ENCODE data around the gene CD28.
A peak's percentile ranks its signal among the peaks of the same experiment; 100 is the strongest.

CD28 gene

GRCh38 chr2:203737360-203737759 lies 30.9 kb downstream of the CD28 start:
- H3K79me1 ChIP-seq (ENCODE audit: low read length): no peaks in the 10 kb centered on the region
- H3K36me3 ChIP-seq (ENCODE audit: control insufficient read depth in 1 of 2, insufficient read depth in 2 of 2, low read length in 2 of 2): no peaks in the 10 kb centered on the region
- no peak overlapping the region for H4K12ac ChIP-seq (ENCODE audit: low read depth, low read length)
- no peaks in the 10 kb centered on the region for H3K79me2 ChIP-seq (ENCODE audit: control insufficient read depth, insufficient read depth, low read length, poor library complexity)
- no peak overlapping the region for H3K4me2 ChIP-seq (ENCODE audit: low read length)
- H3K23ac ChIP-seq (ENCODE audit: low read length): no peak overlapping the region
- H3K27ac ChIP-seq (ENCODE audit: low read depth, low read length): no peak overlapping the region
- no peak overlapping the region for H3K9ac ChIP-seq (ENCODE audit: low read length)
- H2AK5ac ChIP-seq (ENCODE audit: low read length): no peak overlapping the region
- H2BK5ac ChIP-seq (ENCODE audit: low read depth, low read length, poor library complexity): no peak overlapping the region
- H3K4me3 ChIP-seq (ENCODE audit: low read depth, low read length): no peak overlapping the region
- no peak for DNase-seq
- no peak overlapping the region for H3K14ac ChIP-seq (ENCODE audit: low read length)
- H4K91ac ChIP-seq (ENCODE audit: low read depth, low read length): no peak overlapping the region
- H3K4me1 ChIP-seq (ENCODE audit: control insufficient read depth in 1 of 2, insufficient read depth in 2 of 2, low read length in 2 of 2): peaks cover 0 to 3% of the 10 kb centered on the region in 2 experiments
- H3K9me3 ChIP-seq (ENCODE audit: insufficient read depth, low read depth, low read length): peaks cover 2% of the 10 kb centered on the region
- H2BK12ac ChIP-seq (ENCODE audit: low read length): no peak overlapping the region
- H3K18ac ChIP-seq (ENCODE audit: low read length): no peak overlapping the region
- H3K27me3 ChIP-seq (ENCODE audit: insufficient read depth, low read length): no peaks in the 10 kb centered on the region
- WGBS (ENCODE audit: extremely low coverage, insufficient coverage, insufficient read length): no CpG with 5 or more reads among the region's 1 CpG
- H2BK120ac ChIP-seq (ENCODE audit: insufficient read depth, low read length, poor library complexity): no peak overlapping the region
- H2AFZ ChIP-seq (ENCODE audit: insufficient read depth, low read length, poor library complexity): no peak overlapping the region
- no peak overlapping the region for H4K8ac ChIP-seq (ENCODE audit: low read depth, low read length)
- no peak overlapping the region for H3K4ac ChIP-seq (ENCODE audit: low read depth, low read length)

- H2AK5ac ChIP-seq (ENCODE audit: low read length): no peak overlapping the region
- H3K36me3 ChIP-seq (ENCODE audit: control insufficient read depth in 1 of 2, insufficient read depth in 2 of 2, low read length in 2 of 2): no peaks in the 10 kb centered on the region
- no peak overlapping the region for H3K14ac ChIP-seq (ENCODE audit: low read length)
- H4K91ac ChIP-seq (ENCODE audit: low read depth, low read length): no peak overlapping the region
- H2BK5ac ChIP-seq (ENCODE audit: low read depth, low read length, poor library complexity): no peak overlapping the region
- no peak overlapping the region for H3K27ac ChIP-seq (ENCODE audit: low read depth, low read length)
- no peak overlapping the region for H3K4ac ChIP-seq (ENCODE audit: low read depth, low read length)
- no peak overlapping the region for H3K18ac ChIP-seq (ENCODE audit: low read length)
- no peak overlapping the region for H2BK12ac ChIP-seq (ENCODE audit: low read length)
- no peak overlapping the region for H3K23ac ChIP-seq (ENCODE audit: low read length)
- H3K79me1 ChIP-seq (ENCODE audit: low read length): no peaks in the 10 kb centered on the region
- no peak overlapping the region for H3K4me2 ChIP-seq (ENCODE audit: low read length)
- peaks cover 2% of the 10 kb centered on the region for H3K9me3 ChIP-seq (ENCODE audit: insufficient read depth, low read depth, low read length)
- H3K79me2 ChIP-seq (ENCODE audit: control insufficient read depth, insufficient read depth, low read length, poor library complexity): no peaks in the 10 kb centered on the region
- H4K8ac ChIP-seq (ENCODE audit: low read depth, low read length): no peak overlapping the region
- no CpG with 5 or more reads among the region's 2 CpGs for WGBS (ENCODE audit: extremely low coverage, insufficient coverage, insufficient read length)
- no peaks in the 10 kb centered on the region for H3K27me3 ChIP-seq (ENCODE audit: insufficient read depth, low read length)
- H4K12ac ChIP-seq (ENCODE audit: low read depth, low read length): no peak overlapping the region
- no peak overlapping the region for H3K4me3 ChIP-seq (ENCODE audit: low read depth, low read length)
- no peak overlapping the region for H2BK120ac ChIP-seq (ENCODE audit: insufficient read depth, low read length, poor library complexity)
- H3K4me1 ChIP-seq (ENCODE audit: control insufficient read depth in 1 of 2, insufficient read depth in 2 of 2, low read length in 2 of 2): peaks cover 0 to 3% of the 10 kb centered on the region in 2 experiments
- H3K9ac ChIP-seq (ENCODE audit: low read length): no peak overlapping the region
- no peak overlapping the region for H2AFZ ChIP-seq (ENCODE audit: insufficient read depth, low read length, poor library complexity)
- no peak for DNase-seq
Measured at GRCh38 chr2:203739351-203739750, 32.9 kb downstream of the CD28 start.

GRCh38 chr2:203740871-203741281 lies 34.4 kb downstream of the CD28 start:
- H4K91ac ChIP-seq (ENCODE audit: low read depth, low read length): no peak overlapping the region
- no peak overlapping the region for H2BK120ac ChIP-seq (ENCODE audit: insufficient read depth, low read length, poor library complexity)
- H3K23ac ChIP-seq (ENCODE audit: low read length): no peak overlapping the region
- H3K36me3 ChIP-seq (ENCODE audit: control insufficient read depth in 1 of 2, insufficient read depth in 2 of 2, low read length in 2 of 2): no peaks in the 10 kb centered on the region
- peak in 1 of 2 donors; percentile 44 for DNase-seq
- no peak overlapping the region for H2BK12ac ChIP-seq (ENCODE audit: low read length)
- H2BK5ac ChIP-seq (ENCODE audit: low read depth, low read length, poor library complexity): no peak overlapping the region
- H4K8ac ChIP-seq (ENCODE audit: low read depth, low read length): no peak overlapping the region
- H3K27ac ChIP-seq (ENCODE audit: low read depth, low read length): no peak overlapping the region
- no peaks in the 10 kb centered on the region for H3K27me3 ChIP-seq (ENCODE audit: insufficient read depth, low read length)
- H3K4me1 ChIP-seq (ENCODE audit: control insufficient read depth in 1 of 2, insufficient read depth in 2 of 2, low read length in 2 of 2): peaks cover 0 to 3% of the 10 kb centered on the region in 2 experiments
- H3K79me1 ChIP-seq (ENCODE audit: low read length): no peaks in the 10 kb centered on the region
- H3K14ac ChIP-seq (ENCODE audit: low read length): no peak overlapping the region
- H3K4me3 ChIP-seq (ENCODE audit: low read depth, low read length): no peak overlapping the region
- H4K12ac ChIP-seq (ENCODE audit: low read depth, low read length): no peak overlapping the region
- H2AK5ac ChIP-seq (ENCODE audit: low read length): no peak overlapping the region
- H3K4ac ChIP-seq (ENCODE audit: low read depth, low read length): no peak overlapping the region
- H3K79me2 ChIP-seq (ENCODE audit: control insufficient read depth, insufficient read depth, low read length, poor library complexity): no peaks in the 10 kb centered on the region
- no peak overlapping the region for H3K18ac ChIP-seq (ENCODE audit: low read length)
- no peaks in the 10 kb centered on the region for H3K9me3 ChIP-seq (ENCODE audit: insufficient read depth, low read depth, low read length)
- H3K4me2 ChIP-seq (ENCODE audit: low read length): no peak overlapping the region
- WGBS (ENCODE audit: extremely low coverage, insufficient coverage, insufficient read length): no CpG with 5 or more reads among the region's 2 CpGs
- H2AFZ ChIP-seq (ENCODE audit: insufficient read depth, low read length, poor library complexity): no peak overlapping the region
- H3K9ac ChIP-seq (ENCODE audit: low read length): no peak overlapping the region

GRCh38 chr2:203741566-203741965 lies 35.1 kb downstream of the CD28 start:
- Histone ChIP-seq H4K91ac (ENCODE audit: low read depth, low read length) (no peak overlapping the region), H3K4ac (ENCODE audit: low read depth, low read length) (no peak overlapping the region), H3K36me3 (ENCODE audit: control insufficient read depth in 1 of 2, insufficient read depth in 2 of 2, low read length in 2 of 2) (no peaks in the 10 kb centered on the region), H3K4me3 (ENCODE audit: low read depth, low read length) (no peak overlapping the region), H2BK12ac (ENCODE audit: low read length) (no peak overlapping the region), H2AK5ac (ENCODE audit: low read length) (no peak overlapping the region), H3K18ac (ENCODE audit: low read length) (no peak overlapping the region), H2AFZ (ENCODE audit: insufficient read depth, low read length, poor library complexity) (no peak overlapping the region), H3K4me1 (ENCODE audit: control insufficient read depth in 1 of 2, insufficient read depth in 2 of 2, low read length in 2 of 2) (peaks cover 0 to 3% of the 10 kb centered on the region in 2 experiments), H3K79me2 (ENCODE audit: control insufficient read depth, insufficient read depth, low read length, poor library complexity) (no peaks in the 10 kb centered on the region), H3K79me1 (ENCODE audit: low read length) (no peaks in the 10 kb centered on the region), H4K12ac (ENCODE audit: low read depth, low read length) (no peak overlapping the region), H3K9me3 (ENCODE audit: insufficient read depth, low read depth, low read length) (no peaks in the 10 kb centered on the region), H3K27ac (ENCODE audit: low read depth, low read length) (no peak overlapping the region), H3K23ac (ENCODE audit: low read length) (no peak overlapping the region), H3K9ac (ENCODE audit: low read length) (no peak overlapping the region), H4K8ac (ENCODE audit: low read depth, low read length) (no peak overlapping the region), H3K4me2 (ENCODE audit: low read length) (no peak overlapping the region), H2BK120ac (ENCODE audit: insufficient read depth, low read length, poor library complexity) (no peak overlapping the region), H3K14ac (ENCODE audit: low read length) (no peak overlapping the region), H3K27me3 (ENCODE audit: insufficient read depth, low read length) (no peaks in the 10 kb centered on the region), H2BK5ac (ENCODE audit: low read depth, low read length, poor library complexity) (no peak overlapping the region)
- DNase-seq: no peak
- WGBS (ENCODE audit: extremely low coverage, insufficient coverage, insufficient read length): no CpG with 5 or more reads among the region's 1 CpG

Data from trophoblast cell (in vitro differentiated cells and primary cell).